GM18870 (cell line): ENCODE data around the gene SP8.

Experiments
- ATAC-seq: cut with Tn5 transposase; IDR thresholded peaks from one replicate; pipeline ENCODE4 v1.9.1; 2021; ENCODE audit warnings: moderate library complexity; ENCODE audit not compliant: unreplicated experiment

SP8 gene

GRCh38 chr7:20795361-20795760, 8.7 kb upstream of the SP8 start:
- ATAC-seq = no peak

GRCh38 chr7:20794676-20795075, 8.0 kb upstream of the SP8 start:
- ATAC-seq = no peak

DNA sequence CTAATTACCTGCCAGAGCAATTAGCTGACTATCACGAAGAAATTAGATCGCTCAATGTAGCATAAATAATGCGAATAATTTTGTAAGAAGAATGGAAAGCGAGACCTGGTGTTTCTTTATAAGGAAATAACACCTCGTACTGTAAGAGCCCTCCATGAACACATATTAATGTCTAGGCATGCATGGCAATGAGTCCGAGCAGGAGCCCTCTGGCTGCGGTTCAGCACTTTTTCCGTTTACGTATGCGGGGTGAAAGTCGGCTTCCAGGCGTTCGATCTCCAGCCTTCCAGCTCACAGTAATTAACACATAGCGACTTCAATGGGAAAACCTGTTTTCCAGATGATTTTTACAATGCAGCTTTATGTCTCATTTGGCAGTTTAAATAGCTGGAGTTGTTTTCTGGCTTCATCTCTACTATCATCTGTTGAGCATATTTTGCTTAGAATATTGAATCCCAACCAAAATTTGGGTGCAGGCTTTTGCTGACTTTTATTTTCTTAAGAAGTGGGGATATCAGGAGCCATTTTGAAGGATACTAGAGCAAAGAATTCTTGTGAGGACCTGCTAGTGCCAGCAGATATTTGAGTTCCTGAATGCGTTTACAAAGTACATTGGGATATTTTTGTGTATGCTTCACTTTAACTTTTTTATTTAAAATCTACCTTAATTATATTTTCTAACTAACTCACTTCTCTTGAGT, 7.2 kb upstream of the SP8 start:
- no peak for ATAC-seq

DNA sequence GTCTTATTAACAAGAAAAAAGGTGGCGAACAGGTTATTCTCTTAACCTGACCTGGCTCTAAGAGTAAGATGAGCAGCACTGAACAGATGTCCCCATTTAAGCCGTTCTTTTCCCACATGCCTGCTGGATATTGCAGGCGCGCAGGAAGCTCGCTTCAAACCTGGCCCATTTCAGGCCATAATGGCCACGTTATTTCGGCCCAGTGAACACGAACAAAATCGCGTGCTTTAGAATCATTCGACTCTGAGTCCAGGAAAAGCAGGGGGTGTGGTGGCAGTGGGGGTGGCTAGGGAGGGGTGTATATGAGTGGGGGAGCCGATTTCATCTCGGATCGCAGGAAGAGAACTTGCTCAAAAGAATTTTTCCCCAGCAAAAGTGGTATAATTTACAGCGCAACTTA, 6.6 kb upstream of the SP8 start:
- no peak for ATAC-seq

DNA sequence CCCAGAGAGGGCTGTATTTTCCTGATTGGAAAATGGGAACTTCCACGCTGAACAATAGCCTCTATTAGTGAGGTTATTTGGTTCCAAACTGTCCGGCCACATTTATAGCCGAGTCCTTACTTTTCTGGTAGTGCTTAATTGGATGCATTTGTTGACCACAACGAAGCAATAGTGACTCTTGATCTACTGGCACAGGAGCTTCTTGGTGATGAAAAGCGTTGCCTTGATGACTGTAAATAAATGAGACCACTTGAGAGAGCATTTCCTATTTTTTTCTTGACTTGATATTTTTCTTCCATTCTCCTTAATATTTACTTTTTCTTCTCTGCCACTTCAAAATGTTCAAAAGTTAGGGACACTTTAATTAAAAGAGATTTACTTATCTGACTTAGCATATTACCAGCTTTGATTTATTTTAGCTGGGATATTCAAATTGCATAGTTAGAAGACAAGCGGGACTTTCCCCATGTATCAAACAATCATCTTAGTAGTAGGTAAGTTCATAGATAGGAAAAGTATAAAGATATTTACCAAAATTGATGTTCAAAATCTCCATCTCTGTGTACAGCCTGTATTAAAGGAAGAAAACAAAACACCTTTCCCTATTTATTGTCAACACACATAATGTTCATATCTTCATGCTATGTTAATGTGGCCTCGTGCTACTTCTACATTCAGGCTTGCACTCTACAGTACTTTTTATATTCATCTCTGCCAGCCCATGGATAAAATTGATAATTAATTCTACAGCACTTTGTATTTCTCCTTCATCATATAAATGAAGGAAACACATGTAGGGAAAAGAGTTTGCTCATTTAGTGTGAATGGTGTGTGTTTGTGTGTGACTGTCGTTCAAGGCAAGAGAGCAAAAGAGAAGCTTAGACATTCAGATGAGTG, 5.1 kb upstream of the SP8 start:
- ATAC-seq = no peak

GRCh38 chr7:20790375-20790774, 3.7 kb upstream of the SP8 start:
- ATAC-seq = no peak

GRCh38 chr7:20788420-20788990, 1.8 kb upstream of the SP8 start:
- no peak for ATAC-seq

GRCh38 chr7:20787660-20788419, 1.2 kb upstream of the SP8 start:
- no peak for ATAC-seq

GRCh38 chr7:20786421-20786778, 286 bp downstream of the SP8 start:
- ATAC-seq = no peak

- ATAC-seq = no peak
Measured at GRCh38 chr7:20786049-20786412, 655 bp downstream of the SP8 start.

DNA sequence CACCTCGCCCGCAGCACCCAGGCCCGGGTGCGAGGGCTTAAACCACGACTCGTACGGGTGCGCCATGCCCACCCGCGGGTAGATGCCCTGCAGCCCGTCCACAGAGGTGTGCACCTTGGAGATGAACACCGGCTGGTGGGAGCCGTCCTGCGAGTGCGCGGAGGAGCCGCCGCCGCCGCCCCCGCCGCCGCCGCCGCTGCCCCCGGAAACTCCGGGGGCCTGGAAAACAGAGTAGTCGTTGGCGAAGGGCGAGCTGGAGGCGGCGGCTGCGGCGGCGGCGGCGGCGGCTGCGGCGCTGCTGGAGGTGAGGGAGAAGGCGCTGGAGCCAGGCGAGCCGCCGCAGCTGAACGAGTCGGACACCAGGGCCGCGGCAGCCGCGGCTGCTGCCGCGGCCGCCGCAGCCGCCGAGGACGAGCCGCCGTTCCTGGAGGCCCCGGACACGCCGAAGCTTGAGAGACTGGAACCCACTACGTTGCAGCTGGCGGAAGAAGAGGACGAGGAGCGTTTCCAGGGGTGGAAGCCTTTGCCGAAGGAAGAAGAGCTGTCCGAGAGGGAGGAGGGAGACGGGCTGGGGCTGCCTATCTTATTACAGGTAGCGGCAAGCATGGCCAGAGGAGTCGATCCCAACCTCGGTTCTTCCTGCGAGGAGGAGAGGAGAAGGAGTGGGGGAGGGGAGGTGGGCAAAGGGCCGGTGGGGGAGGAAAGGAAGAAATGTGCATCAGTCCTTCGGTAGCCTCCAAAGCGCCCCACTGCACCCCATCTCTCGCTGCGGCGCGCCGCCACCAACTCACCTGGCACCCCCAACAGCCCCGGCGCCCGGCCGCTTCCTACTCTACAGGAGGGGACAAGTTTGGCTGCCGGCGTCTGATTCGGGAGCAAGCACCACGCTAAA, 1.3 kb downstream of the SP8 start:
- no peak for ATAC-seq

DNA sequence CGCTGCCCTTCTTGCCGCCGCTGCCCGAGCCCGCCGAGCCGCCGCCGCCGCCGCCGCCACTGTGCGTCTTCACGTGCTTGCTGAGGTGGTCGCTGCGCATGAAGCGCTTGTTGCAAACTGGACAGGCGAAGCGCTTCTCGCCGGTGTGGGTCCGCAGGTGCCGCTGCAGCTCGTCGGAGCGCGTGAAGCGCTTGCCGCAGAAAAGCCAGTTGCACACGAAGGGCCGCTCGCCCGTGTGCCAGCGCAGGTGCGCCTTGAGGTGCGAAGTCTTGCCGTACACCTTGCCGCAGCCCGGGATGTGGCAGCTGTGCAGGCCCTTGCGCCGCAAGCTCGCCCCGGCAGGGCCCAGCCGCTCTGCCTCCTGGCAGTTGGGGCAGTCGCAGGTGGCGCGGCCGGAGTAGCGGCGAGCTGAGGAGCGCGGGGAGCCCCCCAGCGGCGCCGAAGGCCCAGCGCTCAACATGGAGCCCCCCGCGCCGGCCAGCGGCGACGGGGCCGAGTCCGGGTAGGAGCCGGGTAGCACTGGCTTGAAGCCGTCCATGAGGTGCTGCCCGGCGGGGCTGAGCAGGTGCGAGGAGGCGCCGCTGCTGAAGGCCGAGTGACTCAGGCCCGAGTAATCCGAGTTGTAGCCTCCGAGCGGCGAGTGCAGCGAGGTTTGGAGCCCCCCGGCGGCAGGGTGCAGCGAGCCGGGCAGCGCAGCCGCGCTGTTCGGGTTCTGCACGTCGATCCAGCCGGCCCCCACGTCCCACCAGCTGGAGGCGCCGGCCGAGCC, 2.1 kb downstream of the SP8 start:
- no peak for ATAC-seq

DNA sequence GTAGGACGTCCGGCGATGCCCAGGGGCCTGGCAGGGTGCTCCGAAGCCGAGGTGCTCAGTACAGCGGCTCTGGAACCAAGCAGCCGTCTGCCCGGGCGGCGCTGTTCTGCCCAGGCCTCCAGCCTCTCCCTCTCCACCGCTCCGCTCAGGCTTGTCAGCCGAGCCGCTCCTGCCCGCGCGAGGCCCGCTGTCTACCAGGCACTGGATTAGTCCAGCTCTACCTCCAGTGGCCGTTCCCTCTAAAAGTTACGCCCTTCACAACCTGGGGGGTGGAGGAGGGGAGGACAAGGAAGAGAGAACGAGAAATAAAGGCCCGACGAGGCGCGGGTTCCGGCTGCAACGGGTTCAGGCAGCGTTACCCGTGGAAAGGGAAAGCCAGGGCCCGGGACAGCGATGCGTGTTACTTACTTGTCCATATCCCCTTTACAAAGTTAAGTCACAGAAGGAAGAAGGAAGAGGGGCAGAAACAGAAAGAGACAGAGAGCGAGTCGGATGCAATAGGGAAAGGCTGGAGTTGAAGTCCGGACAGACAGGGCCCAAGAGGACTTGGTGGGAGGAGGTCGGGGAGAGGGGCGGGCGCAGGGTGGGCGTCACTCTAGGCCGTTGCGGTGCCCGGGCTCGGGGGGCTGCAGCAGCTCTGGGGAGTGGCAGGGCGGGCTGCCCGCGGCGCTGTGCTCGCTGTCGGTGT, 2.8 kb downstream of the SP8 start:
- no peak for ATAC-seq

- no peak for ATAC-seq
Measured at GRCh38 chr7:20783125-20783699, 3.5 kb downstream of the SP8 start.

- no peak for ATAC-seq
Measured at GRCh38 chr7:20779041-20779440, 7.6 kb downstream of the SP8 start.

- peak; percentile 57 for ATAC-seq
Measured at GRCh38 chr7:20778063-20778721, 8.5 kb downstream of the SP8 start.

- peak; percentile 14 for ATAC-seq
Measured at GRCh38 chr7:20777377-20778062, 9.2 kb downstream of the SP8 start.

- no peak for ATAC-seq
Measured at GRCh38 chr7:20776942-20777341, 9.7 kb downstream of the SP8 start.
